C4-2B (cell line): Measurements from ENCODE around the gene NATD1.

Experiments used
- CTCF ChIP-seq: fragments of 450-650 bp; conservative IDR thresholded peaks from 2 replicates; pipeline ENCODE4 v1.5.1; 2017; ENCODE audit warnings: mild to moderate bottlenecking
- ZFX ChIP-seq: fragments of 450-650 bp; IDR thresholded peaks from 2 replicates; pipeline ENCODE4 v1.6.1; 2017

DNA sequence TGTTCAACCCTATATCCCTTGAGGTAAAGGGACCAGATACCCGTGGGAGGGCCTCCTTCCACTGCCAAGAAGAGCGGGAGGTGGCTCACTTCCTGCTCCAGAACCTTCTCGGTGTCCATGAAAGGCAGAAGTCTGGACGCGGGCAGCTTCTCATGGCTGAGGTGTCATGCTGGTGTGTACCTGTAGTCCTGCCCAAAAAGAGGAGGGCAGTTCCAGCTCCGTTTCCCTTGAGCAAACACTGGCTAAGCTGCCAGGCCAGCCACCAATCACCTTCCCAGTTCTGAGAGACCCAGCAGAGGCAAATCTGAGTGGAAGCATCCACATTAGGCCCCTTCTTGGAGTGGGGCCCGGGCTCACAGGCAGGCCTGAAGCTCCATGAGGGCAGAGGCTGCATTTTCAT is 44.9 kb downstream of the NATD1 start:
- no peak for TF ChIP-seq CTCF
- no peak for TF ChIP-seq ZFX
